GM13976 (cell line): ENCODE data around the gene XK.
"Not testable (repeated sequence)": the region's sequence is repeated elsewhere in the genome, so short reads cannot be mapped to it uniquely, and the experiment has no call there.

Experiments used
- DNase-seq: peaks from one replicate; pipeline ENCODE4 v3.0.0; 2012; ENCODE audit warnings: low spot score
- in situ Hi-C: fragments of 300-500 bp; cut with MboI; formaldehyde crosslinking; loops from one replicate; pipeline ENCODE4 v1.12.0; 2022; ENCODE audit warnings: low sequenced_read_pairs, mixed read lengths, inconsistent platforms; ENCODE audit not compliant: unreplicated experiment
- TF ChIP-seq, protein P1 (sequence below): IDR thresholded peaks from 2 replicates; pipeline ENCODE4 v1.5.1; 2012; ENCODE audit warnings: borderline replicate concordance, mild to moderate bottlenecking; ENCODE audit not compliant: insufficient read depth; ENCODE audit errors: extremely low read depth, missing control alignments, control extremely low read depth

XK gene

DNA sequence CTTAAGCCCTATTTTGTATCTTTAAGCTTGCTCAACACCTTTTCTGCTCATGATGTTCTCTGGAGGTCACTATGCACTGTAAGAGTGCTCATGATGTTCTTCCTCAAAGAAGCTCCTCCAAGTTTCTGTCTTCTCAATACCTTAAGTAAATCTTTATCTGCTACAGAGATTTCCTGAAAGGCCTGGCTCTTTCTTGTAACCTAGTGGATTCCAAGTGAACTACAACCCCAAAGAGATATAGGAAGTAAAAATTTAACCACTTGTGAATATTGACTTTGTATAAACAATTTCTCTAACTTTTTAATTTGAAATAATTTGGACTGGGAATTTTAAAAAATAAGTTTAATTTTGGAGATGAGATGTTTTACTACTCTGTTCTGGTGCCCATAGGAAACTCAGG, 39.3 kb upstream of the XK start:
- TF ChIP-seq, protein P1, sequence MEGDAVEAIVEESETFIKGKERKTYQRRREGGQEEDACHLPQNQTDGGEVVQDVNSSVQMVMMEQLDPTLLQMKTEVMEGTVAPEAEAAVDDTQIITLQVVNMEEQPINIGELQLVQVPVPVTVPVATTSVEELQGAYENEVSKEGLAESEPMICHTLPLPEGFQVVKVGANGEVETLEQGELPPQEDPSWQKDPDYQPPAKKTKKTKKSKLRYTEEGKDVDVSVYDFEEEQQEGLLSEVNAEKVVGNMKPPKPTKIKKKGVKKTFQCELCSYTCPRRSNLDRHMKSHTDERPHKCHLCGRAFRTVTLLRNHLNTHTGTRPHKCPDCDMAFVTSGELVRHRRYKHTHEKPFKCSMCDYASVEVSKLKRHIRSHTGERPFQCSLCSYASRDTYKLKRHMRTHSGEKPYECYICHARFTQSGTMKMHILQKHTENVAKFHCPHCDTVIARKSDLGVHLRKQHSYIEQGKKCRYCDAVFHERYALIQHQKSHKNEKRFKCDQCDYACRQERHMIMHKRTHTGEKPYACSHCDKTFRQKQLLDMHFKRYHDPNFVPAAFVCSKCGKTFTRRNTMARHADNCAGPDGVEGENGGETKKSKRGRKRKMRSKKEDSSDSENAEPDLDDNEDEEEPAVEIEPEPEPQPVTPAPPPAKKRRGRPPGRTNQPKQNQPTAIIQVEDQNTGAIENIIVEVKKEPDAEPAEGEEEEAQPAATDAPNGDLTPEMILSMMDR: no peak
- no peak for DNase-seq
- in situ Hi-C loops: no loop called here

DNA sequence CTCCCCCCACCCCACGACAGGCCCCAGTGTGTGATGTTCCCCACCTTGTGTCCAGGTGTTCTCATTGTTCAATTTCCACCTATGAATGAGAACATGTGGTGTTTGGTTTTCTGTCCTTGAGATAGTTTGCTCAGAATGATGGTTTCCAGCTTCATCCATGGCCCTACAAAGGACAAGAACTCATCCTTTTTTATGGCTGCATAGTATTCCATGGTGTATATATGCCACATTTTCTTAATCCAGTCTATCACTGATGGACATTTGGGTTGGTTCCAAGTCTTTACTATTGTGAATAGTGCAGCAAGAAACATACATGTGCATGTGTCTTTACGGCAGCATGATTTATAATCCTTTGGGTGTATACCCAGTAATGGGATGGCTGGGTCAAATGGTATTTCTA, 34.7 kb upstream of the XK start:
- DNase-seq, in situ Hi-C loops: not testable (repeated sequence)

DNA sequence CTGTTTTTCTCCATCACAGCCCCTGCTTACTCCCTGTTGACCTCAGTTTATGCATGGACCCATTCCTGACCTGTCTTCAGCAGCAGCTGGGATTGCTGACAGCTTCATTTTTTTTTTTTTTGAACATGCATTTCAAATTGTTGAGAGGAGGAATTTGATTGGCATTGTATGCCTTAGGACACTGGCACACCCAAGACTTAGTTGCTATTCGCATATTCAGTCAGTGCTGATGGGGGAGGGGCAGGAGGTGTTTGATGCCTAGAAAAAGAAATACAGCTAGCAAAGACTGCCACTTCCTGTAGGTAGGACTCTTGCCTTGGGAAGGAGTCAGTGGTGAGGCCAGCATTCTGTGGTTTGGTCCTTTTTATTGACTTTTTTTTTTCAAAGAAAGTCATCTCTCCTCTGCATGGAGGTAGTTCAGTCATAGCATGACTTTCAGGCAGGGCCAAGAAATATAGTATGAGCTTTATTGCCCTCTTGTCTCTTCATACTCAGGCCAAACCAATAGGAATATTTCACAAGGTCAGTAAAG, 33.6 kb upstream of the XK start:
- DNase-seq: no peak
- in situ Hi-C loops: no loop called here
- TF ChIP-seq, protein P1: no peak

DNA sequence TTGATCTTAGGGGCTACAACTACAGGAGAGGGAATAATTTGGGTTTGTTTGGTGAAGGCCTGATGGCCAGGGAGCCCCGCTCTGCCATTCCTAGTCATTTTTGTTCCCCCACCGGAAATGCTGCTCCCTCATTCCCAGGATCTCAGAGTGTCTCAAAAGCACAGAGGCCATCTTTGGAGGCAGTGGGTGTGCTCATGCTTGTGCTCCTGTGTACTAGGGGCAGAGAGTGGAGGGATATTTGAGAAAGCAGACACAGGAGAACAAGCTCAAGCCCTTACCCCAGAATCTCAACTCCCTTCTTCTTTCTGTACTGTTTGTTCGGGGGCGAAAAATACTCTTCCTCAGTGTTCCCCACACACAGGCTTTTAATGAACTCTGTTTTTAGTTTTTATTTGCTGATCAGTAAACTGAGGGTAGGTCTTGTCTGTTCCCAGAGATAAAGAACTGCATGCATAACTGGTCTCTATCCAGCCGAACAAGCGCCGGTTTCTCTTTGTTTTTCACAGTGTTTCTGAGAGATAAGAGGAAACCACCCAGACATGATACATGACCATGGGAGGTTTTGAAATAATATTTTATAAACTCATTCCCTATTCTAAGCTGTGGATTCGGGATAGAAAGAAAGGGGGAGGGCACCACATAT, 32.9 kb upstream of the XK start:
- no peak for DNase-seq
- in situ Hi-C loops: no loop called here
- TF ChIP-seq, protein P1: no peak

DNA sequence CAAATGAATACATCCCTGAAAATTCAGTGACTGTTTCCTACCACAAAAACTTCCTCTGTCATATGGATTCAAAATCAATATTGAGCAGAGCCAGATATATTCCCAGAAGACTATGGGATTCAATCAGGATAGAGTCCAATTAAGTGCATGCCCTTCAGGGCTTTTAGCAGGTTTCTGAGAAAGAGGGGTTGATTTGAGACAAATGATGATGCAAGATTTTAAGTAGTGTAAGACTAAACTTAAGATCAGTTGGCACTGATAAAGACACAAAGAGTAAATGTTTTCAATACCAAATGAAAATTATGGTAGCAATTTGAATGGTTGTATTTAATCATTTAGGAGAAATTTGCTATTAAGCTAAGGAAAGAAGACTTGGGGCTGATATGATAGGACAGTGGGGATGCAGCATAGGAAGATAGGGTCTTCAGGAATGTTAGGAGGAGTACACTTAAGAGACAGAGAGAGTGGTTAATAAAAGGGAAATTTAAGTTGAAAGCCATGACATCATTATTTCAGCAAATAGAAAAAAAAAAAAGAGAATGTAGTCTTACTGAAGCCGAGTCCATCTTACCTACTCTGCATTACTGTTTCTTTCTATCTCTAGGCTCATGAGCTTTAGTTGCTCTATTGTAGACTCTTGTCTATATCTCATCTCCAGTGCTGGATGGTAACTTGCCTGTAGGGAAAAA, 32.0 kb upstream of the XK start:
- in situ Hi-C loops: no loop called here
- DNase-seq: no peak
- TF ChIP-seq, protein P1: no peak

DNA sequence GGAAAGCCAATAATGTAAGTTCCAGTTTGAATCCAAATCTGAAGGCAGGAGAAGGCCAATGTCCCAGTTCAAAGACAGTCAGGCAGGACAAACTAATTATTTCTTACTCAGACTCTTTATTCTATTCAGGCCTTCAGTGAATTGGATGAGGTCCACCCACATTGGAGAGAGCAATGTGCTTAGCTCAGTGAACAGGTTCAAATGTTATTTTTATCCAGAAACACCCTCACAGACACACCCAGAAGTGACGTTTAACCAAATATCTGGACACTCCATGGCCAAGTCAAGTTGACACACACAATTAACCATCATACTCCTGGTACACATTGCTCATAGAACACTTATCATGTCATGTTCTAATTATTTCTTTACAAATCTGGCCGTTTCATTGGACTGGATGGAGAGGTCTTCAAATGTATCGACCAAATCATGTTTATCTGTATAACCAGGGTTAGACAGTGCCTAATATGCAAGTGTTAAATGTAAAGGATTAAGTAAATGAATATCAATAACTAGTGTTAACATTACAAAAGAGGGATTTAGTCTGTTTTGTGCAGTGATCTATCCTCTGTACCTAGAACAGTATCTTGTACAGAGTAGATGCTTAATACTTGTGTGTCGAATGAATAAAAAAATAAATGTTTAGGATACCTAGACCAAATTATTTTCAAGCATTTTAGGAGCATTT, 27.1 kb upstream of the XK start:
- DNase-seq: no peak
- in situ Hi-C loops: no loop called here
- TF ChIP-seq, protein P1: no peak

DNA sequence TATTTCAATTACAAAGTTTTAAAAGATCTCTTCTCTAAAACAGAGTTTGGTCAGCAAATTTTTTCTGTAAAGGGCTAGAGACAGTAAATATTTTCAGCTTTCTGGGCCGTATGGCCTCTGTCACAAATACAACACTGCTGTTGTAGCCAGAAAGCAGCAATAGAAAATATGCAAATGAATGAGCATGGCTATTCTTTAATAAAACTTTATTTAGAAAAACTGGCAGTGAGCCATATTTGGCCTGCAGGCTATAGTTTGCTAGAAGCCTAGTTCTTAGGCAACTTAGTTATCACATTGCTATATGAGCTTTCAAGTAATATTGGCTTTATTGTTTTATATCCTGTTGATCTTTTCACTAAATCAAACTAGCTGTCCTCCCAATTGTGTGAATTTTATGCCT, 26.5 kb upstream of the XK start:
- in situ Hi-C loops: no loop called here
- TF ChIP-seq, protein P1: no peak
- DNase-seq: no peak
